GM12872 (cell line): ENCODE results near the gene BRD4.

Source experiments
- TF ChIP-seq, protein P1 (sequence below): IDR thresholded peaks from 3 replicates; pipeline ENCODE4 v1.5.1; 2011; ENCODE audit warnings: low read depth, mild to moderate bottlenecking, low read length, moderate library complexity; ENCODE audit not compliant: insufficient read depth

The BRD4 gene

DNA sequence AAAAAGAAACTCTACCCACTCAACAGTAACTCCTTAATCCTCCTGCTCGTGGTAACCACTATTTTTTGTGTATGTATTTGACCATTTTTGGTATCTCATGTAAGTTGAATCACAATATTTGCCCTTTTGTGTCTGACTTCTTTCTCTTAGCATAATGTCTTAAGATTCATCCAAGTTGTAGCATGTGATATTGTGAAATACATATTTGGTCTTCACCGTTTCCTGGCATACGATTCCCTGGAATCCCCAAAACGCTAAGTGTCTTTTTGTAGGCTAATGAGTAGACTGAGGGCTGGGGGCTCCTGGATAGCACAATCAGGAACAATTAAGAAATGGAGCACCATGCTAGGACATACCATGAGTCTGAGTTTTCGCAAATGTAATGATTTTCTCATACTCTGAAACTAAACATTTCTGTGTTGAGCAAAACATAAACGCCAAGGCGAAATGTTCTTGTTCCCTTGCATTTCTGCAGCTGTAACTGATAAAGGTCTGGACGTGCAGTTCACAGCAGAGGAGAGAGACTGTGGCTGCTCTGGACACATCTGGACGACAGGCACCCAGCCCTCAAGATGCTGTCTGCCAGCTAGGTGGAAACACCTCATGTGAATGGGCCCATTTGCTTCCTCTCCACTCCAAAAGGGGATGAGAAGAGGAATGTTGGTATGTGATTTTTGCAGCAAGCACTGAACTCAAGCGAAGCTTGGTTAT is 38.4 kb downstream of the BRD4 start:
- TF ChIP-seq, protein P1, sequence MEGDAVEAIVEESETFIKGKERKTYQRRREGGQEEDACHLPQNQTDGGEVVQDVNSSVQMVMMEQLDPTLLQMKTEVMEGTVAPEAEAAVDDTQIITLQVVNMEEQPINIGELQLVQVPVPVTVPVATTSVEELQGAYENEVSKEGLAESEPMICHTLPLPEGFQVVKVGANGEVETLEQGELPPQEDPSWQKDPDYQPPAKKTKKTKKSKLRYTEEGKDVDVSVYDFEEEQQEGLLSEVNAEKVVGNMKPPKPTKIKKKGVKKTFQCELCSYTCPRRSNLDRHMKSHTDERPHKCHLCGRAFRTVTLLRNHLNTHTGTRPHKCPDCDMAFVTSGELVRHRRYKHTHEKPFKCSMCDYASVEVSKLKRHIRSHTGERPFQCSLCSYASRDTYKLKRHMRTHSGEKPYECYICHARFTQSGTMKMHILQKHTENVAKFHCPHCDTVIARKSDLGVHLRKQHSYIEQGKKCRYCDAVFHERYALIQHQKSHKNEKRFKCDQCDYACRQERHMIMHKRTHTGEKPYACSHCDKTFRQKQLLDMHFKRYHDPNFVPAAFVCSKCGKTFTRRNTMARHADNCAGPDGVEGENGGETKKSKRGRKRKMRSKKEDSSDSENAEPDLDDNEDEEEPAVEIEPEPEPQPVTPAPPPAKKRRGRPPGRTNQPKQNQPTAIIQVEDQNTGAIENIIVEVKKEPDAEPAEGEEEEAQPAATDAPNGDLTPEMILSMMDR: no peak

DNA sequence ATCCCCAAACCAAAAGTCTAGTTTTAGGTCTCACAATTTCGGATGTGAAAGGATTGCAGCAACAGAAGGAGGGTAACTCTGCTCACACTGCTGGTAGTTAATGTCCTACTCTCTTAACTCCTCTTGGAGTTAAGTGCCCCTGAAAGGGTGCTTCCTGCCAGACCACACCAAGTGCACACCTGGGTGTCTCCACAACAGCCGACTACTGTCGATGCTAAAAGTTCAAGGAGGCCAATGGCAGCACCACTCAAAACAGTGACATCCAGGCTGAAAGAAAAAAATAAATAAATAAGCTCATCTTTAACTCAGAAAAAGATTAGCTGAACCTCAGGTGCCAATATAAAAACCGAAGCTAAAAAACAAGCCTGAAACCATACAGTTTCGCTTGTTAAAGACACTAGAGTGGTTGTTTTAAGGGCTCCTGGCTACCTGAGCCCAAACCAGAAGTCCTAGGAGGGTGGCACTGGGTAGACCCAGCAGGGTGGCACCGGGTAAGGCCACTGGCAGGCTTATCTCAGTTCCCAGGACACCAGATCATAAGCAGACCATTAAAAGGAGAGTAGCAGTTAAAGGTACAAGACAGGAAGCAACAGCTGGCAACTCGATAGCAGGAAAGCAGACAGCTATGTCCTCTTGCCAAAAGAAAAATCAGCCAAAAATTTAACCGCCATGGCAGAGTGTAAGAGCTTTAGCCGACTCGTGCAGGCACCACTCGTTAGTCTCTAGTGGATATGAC is 39.3 kb downstream of the BRD4 start:
- TF ChIP-seq, protein P1: no peak

DNA sequence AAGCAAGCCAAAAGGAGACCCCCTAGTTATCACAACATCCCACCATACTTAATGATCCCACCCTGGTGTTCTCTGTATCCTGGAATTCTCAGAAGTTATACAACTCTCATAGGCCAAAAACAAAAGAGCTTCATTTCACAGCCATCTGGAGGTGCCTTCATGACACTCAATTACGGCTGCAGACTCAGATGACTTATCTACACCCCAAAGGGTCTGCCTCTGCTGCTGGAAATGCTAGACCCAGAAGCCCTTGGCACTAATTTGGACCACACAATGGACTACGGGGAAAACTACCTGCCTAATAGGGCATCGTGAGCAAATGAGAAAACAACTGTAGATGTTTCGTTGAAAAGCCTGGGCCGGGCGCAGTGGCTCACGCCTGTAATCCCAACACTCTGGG is 40.2 kb downstream of the BRD4 start:
- TF ChIP-seq, protein P1: no peak

DNA sequence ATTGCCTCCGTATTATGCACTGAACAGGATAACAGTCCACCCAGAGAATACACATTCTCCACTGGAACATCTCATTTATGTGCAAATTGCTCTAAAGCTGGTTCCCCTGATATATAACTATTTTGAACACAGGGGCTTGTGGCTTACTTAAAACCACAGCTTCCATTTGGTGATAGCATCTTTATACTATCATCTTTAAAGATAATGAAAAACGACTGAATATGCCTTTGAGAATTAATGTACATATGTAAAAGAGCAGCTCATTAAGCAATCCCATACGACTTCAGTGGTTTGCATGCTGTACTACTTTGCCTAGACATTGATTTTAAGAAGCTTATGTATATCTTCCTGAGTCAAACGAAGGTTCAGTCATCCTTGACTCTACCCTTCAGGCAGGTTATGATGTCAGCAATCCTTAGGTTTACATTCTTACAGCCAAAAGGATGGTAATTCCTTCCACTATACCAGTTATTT is 40.8 kb downstream of the BRD4 start:
- TF ChIP-seq, protein P1: no peak

DNA sequence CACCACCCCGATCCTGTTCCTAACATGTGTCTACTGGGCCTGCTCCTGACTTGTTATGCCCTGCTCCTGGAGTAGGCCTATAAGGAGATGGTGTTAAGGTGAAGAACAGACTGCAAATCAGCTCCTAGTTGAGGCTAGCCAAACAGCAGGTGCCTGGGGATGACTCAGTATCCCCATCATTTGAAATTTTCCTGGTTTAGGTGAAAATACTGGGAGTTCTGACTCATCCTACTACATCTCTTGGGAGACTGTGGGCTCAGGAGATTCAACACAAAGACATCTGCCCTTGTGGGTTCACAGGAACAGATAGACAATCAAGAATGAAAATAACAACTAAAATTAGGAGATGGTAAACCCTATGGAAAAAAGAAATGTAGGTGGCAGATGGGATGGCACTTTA is 41.2 kb downstream of the BRD4 start:
- TF ChIP-seq, protein P1: no peak

DNA sequence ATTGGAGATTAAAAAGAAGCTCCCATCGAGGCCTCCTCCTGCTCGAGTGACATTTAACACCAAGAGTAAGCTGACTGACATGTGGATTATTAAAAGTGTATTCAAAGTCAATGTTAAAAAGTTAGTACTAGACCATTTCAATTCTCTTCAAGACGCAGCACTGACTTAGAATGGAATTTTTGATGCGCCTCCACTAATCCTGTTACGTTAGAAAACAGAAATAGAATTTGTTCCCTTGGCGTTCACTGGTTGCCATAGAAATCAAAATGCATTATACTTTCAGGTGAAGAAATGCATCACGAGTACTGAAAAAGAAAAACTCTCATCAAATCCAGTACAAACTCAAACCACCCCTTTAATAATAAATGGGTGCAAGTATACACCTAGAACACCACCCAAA is 42.2 kb downstream of the BRD4 start:
- TF ChIP-seq, protein P1: no peak

DNA sequence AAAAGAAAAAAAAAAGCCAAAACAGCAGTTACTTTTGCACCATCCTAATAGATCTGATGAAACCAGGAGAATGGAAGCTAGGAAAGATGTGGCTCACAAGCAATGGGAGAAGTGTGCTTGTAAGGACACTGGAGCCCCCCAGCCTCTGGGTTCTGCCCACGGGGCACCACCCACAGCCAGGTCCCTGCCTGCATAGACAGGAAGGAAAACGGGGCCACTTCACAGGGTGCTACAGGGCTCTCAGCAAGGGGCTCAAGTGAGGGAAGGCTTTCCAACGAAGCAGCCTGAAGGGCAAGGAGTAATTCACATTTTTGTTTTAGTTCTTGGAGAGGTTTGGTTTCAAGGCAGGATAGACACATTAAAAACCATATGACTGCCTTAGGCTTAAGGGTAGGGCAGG is 42.7 kb downstream of the BRD4 start:
- TF ChIP-seq, protein P1: no peak
